Kidney (tissue), 14 donors: ENCODE data around the gene COL4A6. TPM values are rescaled to one million over a fixed set of nuclear protein-coding genes. Genes with fewer than 3 reads are reported as not detected.

Experiments
- DNase-seq, 5 donors: peaks; one replicate each; pipeline ENCODE4 v3.0.0-alpha.2; 2013 to 2020
- FAIRE-seq: peaks from 2 replicates; lab custom pipeline; 2012; peaks lifted over from hg19 to GRCh38; lab: Jason Lieb, UNC
- H3K27ac ChIP-seq, 2 donors: one replicate each; pipeline ENCODE4 v1.7.0; 2013; ENCODE audit warnings: low read depth in 2 of 2, low read length in 2 of 2, inconsistent platforms in 1 of 2
- H3K27me3 ChIP-seq: one replicate; pipeline ENCODE4 v1.7.1; 2013; ENCODE audit warnings: low read length, inconsistent platforms; ENCODE audit not compliant: control insufficient read depth, insufficient read depth
- H3K36me3 ChIP-seq, 3 donors: one replicate each; pipeline versions ENCODE4 v1.7.0 to v1.7.1; 2013; ENCODE audit warnings: low read length in 3 of 3, control low read depth in 1 of 3, inconsistent platforms in 1 of 3; ENCODE audit not compliant: insufficient read depth in 3 of 3, control insufficient read depth in 2 of 3
- H3K4me1 ChIP-seq, 3 donors: one replicate each; pipeline versions ENCODE4 v1.7.0 to v1.7.1; 2013; ENCODE audit warnings: low read length in 3 of 3, inconsistent platforms in 1 of 3, low read depth in 1 of 3; ENCODE audit not compliant: control insufficient read depth in 2 of 3, insufficient read depth in 2 of 3
- H3K4me3 ChIP-seq, 3 donors: one replicate each; pipeline versions ENCODE4 v1.7.0 to v1.8.1; 2013; ENCODE audit warnings: low read length in 3 of 3, control low read depth in 1 of 3, inconsistent platforms in 1 of 3
- H3K9ac ChIP-seq, 3 donors: one replicate each; pipeline versions ENCODE4 v1.7.0 to v1.7.1; 2013; ENCODE audit warnings: low read length in 3 of 3, control low read depth in 1 of 3, inconsistent platforms in 1 of 3
- H3K9me3 ChIP-seq, 3 donors: one replicate each; pipeline versions ENCODE4 v1.7.0 to v1.7.1; 2013; ENCODE audit warnings: low read length in 3 of 3, control low read depth in 1 of 3, inconsistent platforms in 1 of 3; ENCODE audit not compliant: control insufficient read depth in 2 of 3, insufficient read depth in 1 of 3
- intact Hi-C: fragments of 100-400 bp; cut with DNase I; formaldehyde crosslinking; loops from one replicate; pipeline ENCODE4 v1.11.1; 2022
- polyA plus RNA-seq: library from polyadenylated mRNA; stranded (reverse); fragments of 350-450 nt; fragmentation: Illumina TruSeq; extraction: RNeasy Lipid Tissue Mini Kit (QIAGEN cat#74804); gene quantifications from one replicate; pipeline ENCODE4 v1.2.3, GENCODE V29; 2014; ENCODE audit warnings: low read depth, low replicate concordance; ENCODE audit not compliant: insufficient read depth
- total RNA-seq: library from RNA; stranded (reverse); fragmentation: NEBNext Ultra II Directional; extraction: Animal tissue kit (Norgen Biotek cat#: 25700); gene quantifications from one replicate; pipeline ENCODE4 v1.2.1, GENCODE V29; 2021
- TF ChIP-seq, protein P1 (sequence below): IDR thresholded peaks from 3 replicates; pipeline ENCODE4 v1.5.1; 2012; ENCODE audit warnings: mild to moderate bottlenecking, moderate library complexity, borderline replicate concordance; ENCODE audit not compliant: insufficient read depth; ENCODE audit errors: extremely low read depth
- donor health status: control.
- donor health status: control.
- donor health status: control.
- donor health status: control.
- donor health status: control.
- donor health status: DM: yes; HTN: yes; CAD: no.
- donor health status: Normal renal cell carcinoma (clear cell type).

COL4A6 gene
- total and polyA plus RNA-seq, 2 donors from 2014 or later: 3.3 to 4.1 TPM

DNA sequence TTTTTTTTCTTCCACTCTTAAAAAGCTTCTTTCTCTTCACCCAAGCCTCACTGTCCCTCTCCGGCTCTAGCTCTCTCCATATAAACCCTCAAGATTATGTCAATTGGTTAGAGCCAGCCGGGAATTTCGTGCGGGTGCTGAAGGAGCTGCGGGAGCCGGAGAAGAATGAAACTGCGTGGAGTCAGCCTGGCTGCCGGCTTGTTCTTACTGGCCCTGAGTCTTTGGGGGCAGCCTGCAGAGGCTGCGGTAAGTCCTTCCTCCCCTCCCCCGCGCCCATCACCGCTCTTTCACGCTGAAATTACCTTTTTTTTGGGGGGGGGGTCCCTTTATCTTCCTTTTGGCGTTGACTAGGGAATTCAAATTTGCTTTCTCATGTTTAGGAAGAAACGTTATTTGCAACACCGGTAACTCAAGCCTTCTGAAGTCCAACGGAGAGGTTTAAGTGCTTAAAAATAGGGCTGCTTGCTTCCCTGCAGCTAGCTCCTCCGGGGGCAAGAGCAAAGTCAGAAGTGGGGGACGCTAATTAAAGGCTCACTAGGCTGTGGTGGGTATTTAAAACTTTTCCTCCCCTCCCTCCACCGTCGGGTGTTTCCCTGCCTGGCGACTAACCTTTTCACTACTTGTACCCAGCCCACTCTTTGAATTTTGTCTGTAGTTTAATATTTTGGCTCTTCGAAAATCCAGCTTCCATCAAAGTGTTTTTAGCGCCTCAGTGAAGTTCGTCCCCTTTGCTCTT lies 1.9 kb upstream of the COL4A6 start:
- TF ChIP-seq, protein P1, sequence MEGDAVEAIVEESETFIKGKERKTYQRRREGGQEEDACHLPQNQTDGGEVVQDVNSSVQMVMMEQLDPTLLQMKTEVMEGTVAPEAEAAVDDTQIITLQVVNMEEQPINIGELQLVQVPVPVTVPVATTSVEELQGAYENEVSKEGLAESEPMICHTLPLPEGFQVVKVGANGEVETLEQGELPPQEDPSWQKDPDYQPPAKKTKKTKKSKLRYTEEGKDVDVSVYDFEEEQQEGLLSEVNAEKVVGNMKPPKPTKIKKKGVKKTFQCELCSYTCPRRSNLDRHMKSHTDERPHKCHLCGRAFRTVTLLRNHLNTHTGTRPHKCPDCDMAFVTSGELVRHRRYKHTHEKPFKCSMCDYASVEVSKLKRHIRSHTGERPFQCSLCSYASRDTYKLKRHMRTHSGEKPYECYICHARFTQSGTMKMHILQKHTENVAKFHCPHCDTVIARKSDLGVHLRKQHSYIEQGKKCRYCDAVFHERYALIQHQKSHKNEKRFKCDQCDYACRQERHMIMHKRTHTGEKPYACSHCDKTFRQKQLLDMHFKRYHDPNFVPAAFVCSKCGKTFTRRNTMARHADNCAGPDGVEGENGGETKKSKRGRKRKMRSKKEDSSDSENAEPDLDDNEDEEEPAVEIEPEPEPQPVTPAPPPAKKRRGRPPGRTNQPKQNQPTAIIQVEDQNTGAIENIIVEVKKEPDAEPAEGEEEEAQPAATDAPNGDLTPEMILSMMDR: no peak
- Histone ChIP-seq H3K27ac (peak overlapping the region in 1 of 2 donors; percentile 72), H3K27me3 (peaks cover 5% of the 10 kb centered on the region), H3K36me3 (no peaks in the 10 kb centered on the region), H3K4me3 (peak overlapping the region; percentile 36 to 73 (median 69)), H3K4me1 (no peaks in the 10 kb centered on the region), H3K9me3 (no peaks in the 10 kb centered on the region), H3K9ac (peak overlapping the region in 2 of 3 donors; percentile 60 to 78)
- intact Hi-C loops: no loop called here
- DNase-seq (peak; percentile 24 to 59 (median 45)), FAIRE-seq (no peak)

DNA sequence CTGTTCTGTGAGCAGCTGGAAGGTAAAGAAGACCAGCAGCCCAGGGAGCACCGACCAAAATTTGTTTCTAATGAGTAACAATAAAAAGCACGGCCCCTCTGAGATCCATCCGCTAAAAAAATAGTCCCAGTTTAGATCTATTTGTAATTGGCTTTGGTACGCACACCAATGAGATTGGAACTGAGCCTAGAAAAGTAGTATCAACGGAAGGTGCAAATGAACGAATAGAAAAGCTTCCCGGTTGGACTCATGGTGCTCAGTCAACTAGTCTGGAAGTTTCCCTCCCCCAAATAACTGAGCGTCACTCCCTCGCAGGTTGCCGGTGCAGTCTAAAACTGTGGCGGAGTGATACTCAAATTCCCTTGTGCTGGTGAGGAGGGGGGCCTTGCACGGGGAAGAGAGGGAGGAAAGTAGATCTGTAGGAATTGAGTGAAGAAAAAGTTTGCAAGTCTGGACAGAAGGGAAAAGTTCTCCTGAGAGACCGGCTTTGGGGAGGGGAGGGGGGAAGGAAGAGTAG lies 1.3 kb upstream of the COL4A6 start, which contains the start of gene COL4A5:
TSS of gene COL4A5 (plus strand) at position 413 of the 517 bp plus-strand sequence. CDS start 288 bp downstream, outside the sequence.
- H3K36me3 ChIP-seq: no peaks in the 10 kb centered on the region
- DNase-seq (peak in 4 of 5 donors; percentile 76 to 92 (median 84)), FAIRE-seq (no peak)
- H3K27ac ChIP-seq: peak within 1 kb of the TSS in 1 of 2 donors; percentile 72
- no peaks in the 10 kb centered on the region for H3K9me3 ChIP-seq
- H3K27me3 ChIP-seq: peaks cover 5% of the 10 kb centered on the region
- H3K4me1 ChIP-seq: no peaks in the 10 kb centered on the region
- TF ChIP-seq, protein P1: no peak
- peak within 1 kb of the TSS; percentile 36 to 73 (median 69) for H3K4me3 ChIP-seq
- peak within 1 kb of the TSS in 2 of 3 donors; percentile 60 to 78 for H3K9ac ChIP-seq
- intact Hi-C loops: no loop called here

DNA sequence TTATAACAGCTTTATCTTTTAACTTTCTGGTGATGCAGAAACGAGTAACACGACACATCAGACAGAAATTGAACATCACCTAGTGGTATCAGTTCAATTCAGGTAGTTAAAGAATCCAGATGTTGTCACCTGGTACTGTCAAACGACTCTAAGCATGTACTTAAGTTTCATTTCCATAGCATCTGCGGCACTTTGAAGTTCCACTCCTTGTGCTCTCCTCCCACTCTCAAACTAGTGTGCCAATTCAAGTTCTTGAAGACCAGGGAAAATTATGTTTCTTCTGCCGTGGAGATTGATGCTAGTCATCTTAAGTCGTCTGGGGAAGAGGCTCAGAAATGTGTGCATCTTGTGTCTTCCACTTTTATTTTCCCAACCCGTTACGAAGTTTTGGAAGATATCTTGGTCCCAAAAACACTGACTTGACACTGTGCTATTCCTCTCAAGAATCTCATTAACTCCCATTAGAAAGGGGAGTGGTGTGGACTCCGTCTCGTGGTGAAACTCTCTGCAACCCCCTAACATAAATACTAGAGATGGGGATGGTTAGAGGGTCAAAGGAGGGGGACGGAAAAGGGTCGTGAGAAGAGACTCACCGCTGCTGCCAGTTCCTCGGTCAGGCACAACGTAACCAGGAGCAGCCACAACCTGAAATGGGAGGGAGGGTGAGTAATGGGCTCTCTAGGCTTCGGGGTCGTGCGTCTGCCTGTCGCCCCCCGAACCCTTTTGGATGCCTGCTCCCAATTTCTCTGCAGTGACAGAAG lies 693 bp downstream of the COL4A6 start:
- intact Hi-C loops: no loop called here
- peak in 2 of 5 donors; percentile 34 for DNase-seq
- FAIRE-seq: no peak
- Histone ChIP-seq H3K4me3 (peak overlapping the region; percentile 19 to 59 (median 48)), H3K27ac (no peak overlapping the region), H3K27me3 (peaks cover 3% of the 10 kb centered on the region), H3K9ac (peak overlapping the region in 1 of 3 donors; percentile 10), H3K9me3 (no peaks in the 10 kb centered on the region), H3K36me3 (no peaks in the 10 kb centered on the region), H3K4me1 (no peaks in the 10 kb centered on the region)
- TF ChIP-seq, protein P1: no peak
